Bladder microvascular endothelial cell (primary cell): Measurements from ENCODE around the gene PSMD11. TPM values are rescaled to one million over a fixed set of nuclear protein-coding genes. Genes with fewer than 3 reads are reported as not detected.

Source experiments
- total RNA-seq: library from RNA; depleted of rRNA; stranded (reverse); fragments of >200 nt; gene quantifications from 2 replicates; pipeline ENCODE4 v1.2.3, GENCODE V29; 2014

PSMD11 gene
- total RNA-seq: 77.1 and 132 TPM in 2 replicates

DNA sequence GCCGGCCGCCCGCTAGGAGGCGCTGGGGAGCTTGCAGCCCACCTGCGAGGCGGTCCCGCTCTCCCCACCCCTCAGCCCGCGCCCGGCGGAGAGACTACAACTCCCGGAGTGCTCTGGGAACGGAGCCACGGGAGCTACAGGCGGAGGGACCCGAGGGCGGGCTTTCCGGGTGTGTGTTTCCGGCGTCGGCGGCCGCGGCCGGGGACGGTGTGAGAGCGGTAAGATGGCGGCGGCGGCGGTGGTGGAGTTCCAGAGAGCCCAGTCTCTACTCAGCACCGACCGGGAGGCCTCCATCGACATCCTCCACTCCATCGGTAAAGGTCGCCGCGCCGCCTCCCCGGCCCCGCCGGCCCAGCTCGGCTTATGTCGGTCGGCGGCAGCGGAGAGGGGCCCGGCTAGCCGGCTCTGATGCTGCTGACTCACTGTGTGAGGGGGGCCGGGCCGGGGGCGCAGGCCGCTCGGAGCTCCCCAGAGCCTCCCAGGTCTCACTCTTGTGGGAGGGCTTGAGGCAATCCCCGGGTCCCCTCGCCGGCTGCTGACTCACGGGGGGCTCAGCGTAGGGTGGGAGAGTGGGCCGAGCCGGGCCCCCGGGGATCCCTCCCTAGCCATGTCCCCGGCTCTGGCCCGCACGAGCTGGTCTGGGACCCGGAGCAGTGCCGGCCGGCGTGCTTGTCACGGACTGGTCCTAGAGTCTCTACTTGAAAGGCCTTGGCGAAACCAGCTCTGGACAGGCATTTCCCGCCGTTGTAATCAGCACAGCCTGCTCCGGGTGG, at the start of gene PSMD11:
Gene PSMD11, plus strand, starts transcription at position 210 of the 773 bp plus-strand sequence. Its CDS starts 14 bp downstream, at position 224.

DNA sequence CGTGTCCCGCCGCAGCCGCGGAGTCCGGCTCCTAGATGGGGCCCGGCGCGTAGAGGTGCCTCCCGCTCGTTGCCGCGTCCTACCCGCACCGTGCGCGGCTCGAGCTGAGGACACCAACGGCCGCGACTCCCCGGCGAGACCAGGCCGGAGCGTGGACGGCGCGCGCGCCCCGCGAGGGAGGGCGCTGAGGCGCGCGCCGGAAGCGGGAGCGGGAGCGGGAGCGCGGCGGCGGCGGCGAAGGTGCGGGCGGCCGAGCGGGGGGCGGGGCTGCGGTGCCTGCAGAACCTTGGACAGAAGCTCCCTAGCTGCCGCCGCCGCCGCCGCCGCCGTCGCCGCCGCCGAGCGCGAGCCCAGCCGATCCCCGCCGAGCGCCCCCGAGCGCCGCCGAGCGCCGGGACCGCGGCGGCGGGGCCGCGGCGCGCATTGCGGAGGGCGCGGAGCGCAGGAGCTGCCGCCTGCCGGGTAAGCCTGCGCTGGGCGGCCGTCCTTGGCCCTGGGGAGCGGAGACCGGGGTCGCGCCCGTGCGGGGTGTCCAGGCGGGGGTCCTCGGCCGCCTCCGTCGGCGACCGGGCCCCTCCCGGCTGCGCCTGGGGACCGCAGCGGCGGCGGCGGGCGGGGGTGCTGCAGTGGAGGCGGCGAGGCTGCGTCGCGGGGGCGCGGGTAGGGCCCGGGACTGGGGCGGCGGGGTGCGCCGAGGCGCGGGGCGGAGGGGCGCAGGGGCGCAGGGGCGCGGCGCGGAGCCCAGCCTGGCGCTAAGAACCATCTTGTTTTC, 42.6 kb downstream of the PSMD11 start, which contains the start of gene CDK5R1:
Gene CDK5R1, plus strand, starts transcription at position 293 of the 772 bp plus-strand sequence. CDS start 628 bp downstream, outside the sequence.

Other genes with a start within 250 kb of the PSMD11 start
- gene RHBDL3, start 178.7 kb upstream of the PSMD11 start, total RNA-seq: under 0.01 and 0.06 TPM in 2 replicates
- 18.9 and 23.2 TPM in 2 replicates for gene C17orf75, start 102.3 kb upstream of the PSMD11 start, total RNA-seq
- gene ZNF207, start 94.4 kb upstream of the PSMD11 start, total RNA-seq: 51.8 and 112 TPM in 2 replicates
- 0.97 and 3.1 TPM in 2 replicates for gene CDK5R1, start 42.5 kb downstream of the PSMD11 start, total RNA-seq